Activated T-cell treated with anti-CD3 and anti-CD28 coated beads for 48 hours (primary cell): ENCODE measurements around the gene DNAJB12.
"Not testable (repeated sequence)": the region's sequence is repeated elsewhere in the genome, so short reads cannot be mapped to it uniquely, and the experiment has no call there.

Source experiments
- DNase-seq: peaks from one replicate; pipeline ENCODE4 v3.0.0-alpha.2; 2020; ENCODE audit warnings: low read depth

The DNAJB12 gene

GRCh38 chr10:72354356-72355213 is at the start of gene DNAJB12:
Gene DNAJB12, minus strand, starts transcription at chr10:72354919. Its CDS starts 22 bp downstream, at chr10:72354897.
- peak; percentile 88 for DNase-seq

- DNase-seq: not testable (repeated sequence)
These were observed 40.9 kb upstream of the DNAJB12 start for GRCh38 chr10:72395581-72395980.

- no peak for DNase-seq
These were observed 37.9 kb upstream of the DNAJB12 start for GRCh38 chr10:72392571-72392970.

GRCh38 chr10:72390764-72391163 is 36.0 kb upstream of the DNAJB12 start:
- no peak for DNase-seq

GRCh38 chr10:72389716-72390115 is 35.0 kb upstream of the DNAJB12 start:
- no peak for DNase-seq

GRCh38 chr10:72389014-72389413 is 34.3 kb upstream of the DNAJB12 start:
- no peak for DNase-seq

- no peak for DNase-seq
These were observed 33.3 kb upstream of the DNAJB12 start for GRCh38 chr10:72388062-72388461.

GRCh38 chr10:72386916-72387586 is 32.3 kb upstream of the DNAJB12 start:
- no peak for DNase-seq

GRCh38 chr10:72385724-72386123 is 31.0 kb upstream of the DNAJB12 start:
- DNase-seq: no peak

- DNase-seq: not testable (repeated sequence)
These were observed 30.3 kb upstream of the DNAJB12 start for GRCh38 chr10:72384982-72385381.

GRCh38 chr10:72379776-72380175 is 25.1 kb upstream of the DNAJB12 start:
- no peak for DNase-seq

- DNase-seq: no peak
These were observed 24.3 kb upstream of the DNAJB12 start for GRCh38 chr10:72379062-72379461.

GRCh38 chr10:72375585-72375984 is 20.9 kb upstream of the DNAJB12 start:
- no peak for DNase-seq

- no peak for DNase-seq
These were observed 20.5 kb upstream of the DNAJB12 start for GRCh38 chr10:72375173-72375572.

- no peak for DNase-seq
These were observed 15.5 kb upstream of the DNAJB12 start for GRCh38 chr10:72370201-72370722.

GRCh38 chr10:72367301-72367960 is 12.7 kb upstream of the DNAJB12 start:
- no peak for DNase-seq

- no peak for DNase-seq
These were observed 10.6 kb upstream of the DNAJB12 start for GRCh38 chr10:72365106-72365895.

- DNase-seq: peak; percentile 76
These were observed 9.6 kb upstream of the DNAJB12 start for GRCh38 chr10:72364239-72364777.

GRCh38 chr10:72356987-72357386 is 2.3 kb upstream of the DNAJB12 start:
- no peak for DNase-seq

- no peak for DNase-seq
These were observed 1.4 kb upstream of the DNAJB12 start for GRCh38 chr10:72356115-72356514.

- no peak for DNase-seq
These were observed 466 bp upstream of the DNAJB12 start for GRCh38 chr10:72355214-72355555.

- no peak for DNase-seq
These were observed 759 bp downstream of the DNAJB12 start for GRCh38 chr10:72353965-72354355.
